ENCODE results near the gene SCAMP1.

SCAMP1 gene, protein sequence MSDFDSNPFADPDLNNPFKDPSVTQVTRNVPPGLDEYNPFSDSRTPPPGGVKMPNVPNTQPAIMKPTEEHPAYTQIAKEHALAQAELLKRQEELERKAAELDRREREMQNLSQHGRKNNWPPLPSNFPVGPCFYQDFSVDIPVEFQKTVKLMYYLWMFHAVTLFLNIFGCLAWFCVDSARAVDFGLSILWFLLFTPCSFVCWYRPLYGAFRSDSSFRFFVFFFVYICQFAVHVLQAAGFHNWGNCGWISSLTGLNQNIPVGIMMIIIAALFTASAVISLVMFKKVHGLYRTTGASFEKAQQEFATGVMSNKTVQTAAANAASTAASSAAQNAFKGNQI

DNA sequence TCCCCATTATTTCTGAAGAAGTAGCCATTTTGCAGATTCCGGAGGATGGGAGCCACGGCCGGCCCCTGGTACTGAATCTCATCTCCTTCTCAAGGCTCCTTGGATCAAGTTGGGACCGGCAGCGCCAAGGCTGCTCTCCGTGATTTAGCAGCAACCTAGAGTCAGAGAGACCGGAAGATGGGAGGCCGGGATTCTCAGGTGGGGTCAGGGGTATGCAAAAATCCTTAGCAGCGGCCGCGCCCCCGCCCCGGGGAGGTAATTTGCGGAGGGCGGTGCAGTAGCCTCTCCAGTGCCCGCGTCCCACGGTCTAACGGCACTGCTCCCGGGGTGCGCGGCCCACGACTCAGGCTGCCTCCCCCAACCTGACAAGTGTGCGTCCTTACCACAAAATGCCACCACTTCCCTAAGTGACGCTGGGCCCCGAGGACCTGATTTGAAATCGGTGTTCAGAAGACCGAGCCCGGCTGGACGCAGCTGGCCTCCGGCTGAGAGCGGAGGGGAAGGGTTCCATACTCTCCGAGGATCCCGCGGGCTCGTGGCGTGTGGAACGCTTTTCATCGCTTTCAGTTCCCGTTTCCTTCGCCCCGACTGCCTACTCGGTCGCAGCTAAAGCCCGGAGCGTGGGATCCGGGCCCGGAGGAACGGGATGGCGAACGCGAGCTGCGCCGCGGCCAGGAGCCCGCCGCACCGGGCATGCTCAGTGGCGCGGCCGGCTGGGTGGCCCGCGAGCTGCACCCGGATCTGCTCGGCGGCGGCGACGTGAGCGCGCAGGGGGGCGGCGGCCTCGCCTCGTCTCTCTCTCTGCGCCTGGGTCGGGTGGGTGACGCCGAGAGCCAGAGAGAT lies at the start of gene SCAMP1:
SCAMP1 (plus strand) TSS at position 787 of the 843 bp plus-strand sequence; CDS start at position 842, 55 bp downstream.
- peak within 1 kb of the TSS; percentile 99 for H3K4me3 ChIP-seq (ENCODE audit: low read depth, low read length)
- TF ChIP-seq, protein P1, sequence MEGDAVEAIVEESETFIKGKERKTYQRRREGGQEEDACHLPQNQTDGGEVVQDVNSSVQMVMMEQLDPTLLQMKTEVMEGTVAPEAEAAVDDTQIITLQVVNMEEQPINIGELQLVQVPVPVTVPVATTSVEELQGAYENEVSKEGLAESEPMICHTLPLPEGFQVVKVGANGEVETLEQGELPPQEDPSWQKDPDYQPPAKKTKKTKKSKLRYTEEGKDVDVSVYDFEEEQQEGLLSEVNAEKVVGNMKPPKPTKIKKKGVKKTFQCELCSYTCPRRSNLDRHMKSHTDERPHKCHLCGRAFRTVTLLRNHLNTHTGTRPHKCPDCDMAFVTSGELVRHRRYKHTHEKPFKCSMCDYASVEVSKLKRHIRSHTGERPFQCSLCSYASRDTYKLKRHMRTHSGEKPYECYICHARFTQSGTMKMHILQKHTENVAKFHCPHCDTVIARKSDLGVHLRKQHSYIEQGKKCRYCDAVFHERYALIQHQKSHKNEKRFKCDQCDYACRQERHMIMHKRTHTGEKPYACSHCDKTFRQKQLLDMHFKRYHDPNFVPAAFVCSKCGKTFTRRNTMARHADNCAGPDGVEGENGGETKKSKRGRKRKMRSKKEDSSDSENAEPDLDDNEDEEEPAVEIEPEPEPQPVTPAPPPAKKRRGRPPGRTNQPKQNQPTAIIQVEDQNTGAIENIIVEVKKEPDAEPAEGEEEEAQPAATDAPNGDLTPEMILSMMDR (IDR thresholded peaks at IDR 0.05; ENCODE audit: low read depth, low read length, missing control alignments) = peak; percentile 19
- peak; percentile 76 for DNase-seq (ENCODE audit: low read depth)
- in situ Hi-C loops (cut with HindIII; ENCODE audit: low sequenced_read_pairs) = no loop called here

DNA sequence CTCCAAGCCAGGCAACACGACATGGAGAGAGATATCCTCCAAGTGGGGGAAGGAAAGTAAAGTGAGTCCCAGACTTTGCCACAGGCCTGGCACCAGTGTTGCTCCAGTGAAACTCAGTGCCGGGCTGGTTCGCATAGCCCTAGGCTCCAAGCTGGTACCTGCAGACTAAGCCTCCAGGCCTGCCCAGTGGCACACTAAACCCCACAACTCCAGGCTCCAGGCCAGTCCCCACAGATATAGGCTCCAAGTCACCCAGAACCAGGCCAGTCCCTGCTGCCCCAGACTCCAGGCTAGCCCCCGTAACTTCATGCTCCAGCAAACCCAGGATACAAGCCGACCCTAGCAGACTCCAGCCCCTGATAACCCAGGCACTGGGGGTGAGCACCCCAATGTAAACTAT lies 42.9 kb upstream of the SCAMP1 start:
- in situ Hi-C loops (cut with HindIII; ENCODE audit: low sequenced_read_pairs) = no loop called here
- TF ChIP-seq, protein P1 (IDR thresholded peaks at IDR 0.05; ENCODE audit: low read depth, low read length, missing control alignments) = no peak
- no peak for DNase-seq (ENCODE audit: low read depth)
- no peak overlapping the region for H3K4me3 ChIP-seq (ENCODE audit: low read depth, low read length)

DNA sequence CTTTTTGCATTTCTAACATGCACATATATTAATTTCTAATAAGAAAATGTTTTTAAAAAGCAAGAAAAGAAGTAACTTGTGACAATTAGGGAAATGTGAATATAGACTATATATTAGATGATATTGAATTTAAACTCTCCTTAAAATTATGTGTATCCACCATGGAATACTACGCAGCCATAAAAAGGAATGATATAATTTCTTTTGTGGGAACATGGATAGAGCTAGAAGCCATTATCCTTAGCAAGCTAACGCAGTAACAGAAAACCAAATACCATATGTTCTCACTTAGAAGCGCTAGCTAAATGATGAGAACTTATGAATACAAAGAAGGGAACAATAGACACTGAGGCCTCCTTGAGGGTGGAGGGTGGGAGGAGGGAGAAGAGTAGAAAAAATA lies 42.1 kb upstream of the SCAMP1 start:
- in situ Hi-C loops (cut with HindIII; ENCODE audit: low sequenced_read_pairs) = no loop called here
- H3K4me3 ChIP-seq (ENCODE audit: low read depth, low read length) = no peak overlapping the region
- no peak for DNase-seq (ENCODE audit: low read depth)
- TF ChIP-seq, protein P1 (IDR thresholded peaks at IDR 0.05; ENCODE audit: low read depth, low read length, missing control alignments) = no peak

DNA sequence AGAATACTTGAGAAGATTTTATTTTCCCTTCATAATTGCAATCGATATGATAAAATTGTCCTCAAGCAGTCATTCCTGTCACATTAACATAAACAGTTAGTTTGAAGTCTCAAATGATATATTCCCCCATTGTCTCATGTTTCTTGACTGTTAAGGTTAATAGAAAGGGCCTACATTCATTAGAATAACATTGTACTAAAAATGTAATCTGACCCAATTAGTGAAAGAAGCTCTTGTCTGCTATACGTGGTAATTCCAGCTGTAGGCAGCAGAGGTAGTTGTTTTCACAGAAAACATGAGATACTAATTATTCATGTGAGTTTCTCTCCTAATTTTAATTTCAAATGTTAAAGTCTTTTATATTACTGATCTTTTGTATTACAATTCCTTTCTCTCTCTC lies 40.0 kb upstream of the SCAMP1 start:
- peak; percentile 9 for DNase-seq (ENCODE audit: low read depth)
- in situ Hi-C loops (cut with HindIII; ENCODE audit: low sequenced_read_pairs) = no loop called here
- no peak overlapping the region for H3K4me3 ChIP-seq (ENCODE audit: low read depth, low read length)
- TF ChIP-seq, protein P1 (IDR thresholded peaks at IDR 0.05; ENCODE audit: low read depth, low read length, missing control alignments) = peak; percentile 57

DNA sequence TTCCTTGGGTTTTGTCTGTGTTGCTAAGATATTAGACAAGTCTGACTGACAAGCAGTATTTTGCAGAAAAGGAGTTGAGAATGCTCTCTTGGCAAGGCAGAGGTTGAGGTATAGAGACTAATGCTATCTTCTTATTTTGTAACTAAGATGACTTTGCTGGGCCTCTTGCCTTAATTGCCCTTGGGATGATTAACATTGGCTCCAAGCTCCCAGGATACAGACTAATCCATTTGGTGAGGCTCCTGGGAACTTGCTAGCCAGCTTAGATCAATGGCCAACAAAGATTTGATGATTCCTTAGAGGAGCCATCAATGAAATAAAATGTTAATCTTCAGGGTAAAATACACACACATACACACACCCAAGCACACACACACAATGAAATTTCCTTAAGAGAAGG lies 37.2 kb upstream of the SCAMP1 start:
- in situ Hi-C loops (cut with HindIII; ENCODE audit: low sequenced_read_pairs) = no loop called here
- no peak for DNase-seq (ENCODE audit: low read depth)

DNA sequence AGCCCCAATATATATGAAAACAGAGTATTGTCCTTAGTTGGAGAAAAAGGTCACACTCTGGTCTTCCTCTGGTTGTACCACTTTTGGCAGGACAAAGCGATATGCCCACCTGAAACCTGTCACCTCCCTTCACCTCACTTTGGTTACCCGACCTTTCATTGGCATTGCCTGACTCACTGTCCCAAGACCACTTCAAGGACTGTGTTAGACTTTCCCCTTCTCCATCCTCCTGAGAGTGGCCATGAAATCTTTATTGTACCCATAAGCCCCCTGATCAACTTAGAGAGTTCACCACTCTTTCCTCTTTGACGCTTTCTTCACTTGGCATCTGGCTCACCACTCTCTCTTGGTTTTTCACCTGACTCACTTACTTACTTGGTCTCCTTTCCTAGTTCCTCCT lies 33.5 kb upstream of the SCAMP1 start:
- no peak overlapping the region for H3K4me3 ChIP-seq (ENCODE audit: low read depth, low read length)
- TF ChIP-seq, protein P1 (IDR thresholded peaks at IDR 0.05; ENCODE audit: low read depth, low read length, missing control alignments) = no peak
- no peak for DNase-seq (ENCODE audit: low read depth)
- in situ Hi-C loops (cut with HindIII; ENCODE audit: low sequenced_read_pairs) = no loop called here

More for the DNA sequence above, 37.2 kb upstream of the SCAMP1 start:
- no peak overlapping the region for H3K4me3 ChIP-seq (ENCODE audit: low read depth, low read length)
- TF ChIP-seq, protein P1 (IDR thresholded peaks at IDR 0.05; ENCODE audit: low read depth, low read length, missing control alignments) = no peak

Measured in astrocyte of the cerebellum (primary cell).